ENCODE data around the gene ARVCF.

- TF ChIP-seq CTCF (IDR thresholded peaks at IDR 0.05; ENCODE audit: extremely low read depth in 1 of 2, insufficient read depth in 1 of 2, low read depth in 1 of 2, low read length in 2 of 2) (no peak), MYC (IDR thresholded peaks at IDR 0.05; ENCODE audit: low read depth, low read length) (no peak), POLR2AphosphoS5 (IDR thresholded peaks at IDR 0.05; ENCODE audit: insufficient read depth, low read depth, low read length) (no peak), EZH2 (IDR thresholded peaks at IDR 0.05; ENCODE audit: borderline replicate concordance, low read depth, low read length, severe bottlenecking) (no peak), GATA2 (IDR thresholded peaks at IDR 0.05; ENCODE audit: insufficient read depth, insufficient read length, low read depth, low read length) (no peak), MAX (IDR thresholded peaks at IDR 0.05; ENCODE audit: insufficient read depth, insufficient read length) (no peak)
Measured at GRCh38 chr22:19988331-19988808, 28.3 kb downstream of the ARVCF start.

Data from endothelial cell of umbilical vein (primary cell).